Transverse colon (tissue), 4 donors: ENCODE measurements around the gene COL23A1. TPM values are rescaled to one million over a fixed set of nuclear protein-coding genes. Genes with fewer than 3 reads are reported as not detected.

Experiments used
- DNase-seq: peaks from one replicate; pipeline ENCODE4 v3.0.0-alpha.2; 2019
- H3K27ac ChIP-seq, 4 donors: fragments of 200-600 bp; sonication (generic); 2 replicates each; pipeline ENCODE4 v1.5.1; 2016 to 2018; ENCODE audit warnings: inconsistent platforms in 4 of 4
- H3K27me3 ChIP-seq: fragments of 200-600 bp; sonication (generic); 2 replicates; pipeline ENCODE4 v1.5.1; 2017; ENCODE audit warnings: inconsistent platforms
- H3K36me3 ChIP-seq, 4 donors: fragments of 200-600 bp; sonication (generic); 2 replicates each; pipeline ENCODE4 v1.5.1; 2017 to 2019; ENCODE audit warnings: inconsistent platforms in 4 of 4
- H3K4me1 ChIP-seq, 4 donors: fragments of 200-600 bp; sonication (generic); 2 replicates each; pipeline ENCODE4 v1.5.1; 2017 to 2020; ENCODE audit warnings: inconsistent platforms in 4 of 4
- H3K4me3 ChIP-seq, 4 donors: fragments of 200-600 bp; sonication (generic); 1 replicate in 1 of 4; 2 replicates in 3 of 4; pipeline versions ENCODE4 v1.5.1 to v1.6.1; 2017 to 2019; ENCODE audit warnings: inconsistent platforms in 4 of 4
- H3K9me3 ChIP-seq, 2 donors: fragments of 200-600 bp; sonication (generic); 2 replicates each; pipeline ENCODE4 v1.5.1; 2017 to 2019; ENCODE audit warnings: inconsistent platforms in 2 of 2
- CTCF ChIP-seq, 5 experiments: fragments of 200-600 bp in 3 of 5; fragments of 450-650 bp in 2 of 5; sonication (generic) in 3 of 5; IDR thresholded peaks; 1 replicate in 2 of 5; 2 replicates in 3 of 5; pipeline ENCODE4 v1.5.1; 2016 to 2017; ENCODE audit warnings: antibody characterized with exemption in 5 of 5, inconsistent platforms in 3 of 5, mild to moderate bottlenecking in 2 of 5, moderate library complexity in 1 of 5
- EP300 ChIP-seq: sonication (generic); formaldehyde crosslinking; IDR thresholded peaks from one replicate; pipeline ENCODE4 v1.6.1; 2017; ENCODE audit warnings: antibody characterized with exemption, low read depth
- POLR2A ChIP-seq: fragments of 450-650 bp; IDR thresholded peaks from one replicate; pipeline ENCODE4 v1.6.1; 2016; ENCODE audit warnings: antibody characterized with exemption, mild to moderate bottlenecking, moderate library complexity
- POLR2AphosphoS5 ChIP-seq, 3 donors: sonication (generic); formaldehyde crosslinking; IDR thresholded peaks; one replicate each; pipeline ENCODE4 v1.6.1; 2016; ENCODE audit warnings: antibody characterized with exemption in 3 of 3
- WGBS, 2 donors: methylation state at CpG; one replicate each; pipeline ENCODE4 v1.1.5; 2018; ENCODE audit warnings: low coverage in 1 of 2; 5-methylcytosine and 5-hydroxymethylcytosine counted together
- in situ Hi-C, 4 donors: fragments of 200-750 bp; cut with MboI; loops; one replicate each; pipeline versions ENCODE4 v1.15.0 to v1.15.1; 2017; ENCODE audit warnings: low sequenced_read_pairs in 3 of 4, low pct_ligation_motif_present in 1 of 4, low pct_unique_long_range_greater_than_20kb in 1 of 4
- intact Hi-C: fragments of 100-400 bp; cut with DNase I; formaldehyde crosslinking; loops from one replicate; pipeline ENCODE4 v1.15.1; 2023; ENCODE audit warnings: low total_unique reads
- total RNA-seq, 4 donors: library from RNA; depleted of rRNA; stranded (reverse); fragments of >200 nt; gene quantifications; one replicate each; pipeline ENCODE4 v1.1.0, GENCODE V29; 2016

COL23A1 gene
- total RNA-seq, 4 donors from 2014 or later: 0.14 to 2.2 (median 1.4) TPM; not detected in 1

- Histone ChIP-seq H3K27me3 (no peaks in the 10 kb centered on the region), H3K4me1 (no peaks in the 10 kb centered on the region), H3K4me3 (no peak overlapping the region), H3K9me3 (no peaks in the 10 kb centered on the region), H3K27ac (no peak overlapping the region), H3K36me3 (no peaks in the 10 kb centered on the region)
- DNase-seq: no peak
- intact Hi-C loops: no loop called here
- WGBS, 2 donors: 82 to 97% methylated on average over 5 to 28 of the region's 28 CpGs
- in situ Hi-C loops: no loop called here
- no peak for TF ChIP-seq EP300
- TF ChIP-seq POLR2A: no peak
- TF ChIP-seq POLR2AphosphoS5 (IDR thresholded peaks at IDR 0.05): no peak
- TF ChIP-seq CTCF (IDR thresholded peaks at IDR 0.05): no peak
Measured at GRCh38 chr5:178350361-178351220, 239.6 kb downstream of the COL23A1 start.

GRCh38 chr5:178349625-178350353, 240.4 kb downstream of the COL23A1 start:
- in situ Hi-C loops: no loop called here
- H3K36me3 ChIP-seq: no peaks in the 10 kb centered on the region
- TF ChIP-seq EP300 (no peak), POLR2A (no peak), POLR2AphosphoS5 (IDR thresholded peaks at IDR 0.05) (no peak), CTCF (IDR thresholded peaks at IDR 0.05) (no peak)
- H3K27ac ChIP-seq: no peak overlapping the region
- H3K9me3 ChIP-seq: no peaks in the 10 kb centered on the region
- DNase-seq: no peak
- H3K4me1 ChIP-seq: no peaks in the 10 kb centered on the region
- 88 to 93% methylated on average over 4 to 8 of the region's 8 CpGs for WGBS, 2 donors
- H3K4me3 ChIP-seq: no peak overlapping the region
- intact Hi-C loops: no loop called here
- no peaks in the 10 kb centered on the region for H3K27me3 ChIP-seq

DNA sequence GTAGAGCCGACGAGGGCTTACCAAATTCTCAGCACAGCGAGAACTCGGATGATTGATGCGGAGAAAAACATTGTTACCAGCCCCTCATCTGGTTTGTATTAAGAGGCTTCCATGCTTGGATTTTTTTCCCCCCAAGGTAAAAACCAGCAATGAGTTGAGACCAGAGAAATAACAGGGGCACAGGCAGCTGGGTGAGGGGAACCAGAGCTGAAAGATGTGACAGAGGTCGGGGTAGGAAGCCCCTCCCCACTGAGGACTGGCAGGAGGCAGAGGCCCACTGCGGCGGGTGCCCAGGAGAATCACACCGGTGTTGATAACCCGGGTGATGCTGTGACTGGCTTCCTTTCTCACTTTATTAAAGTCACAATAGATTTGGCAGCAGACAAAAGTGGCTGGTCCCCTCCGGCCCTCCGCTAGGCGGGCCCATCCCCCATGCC, 241.1 kb downstream of the COL23A1 start:
- Histone ChIP-seq H3K36me3 (no peaks in the 10 kb centered on the region), H3K9me3 (no peaks in the 10 kb centered on the region), H3K4me1 (no peaks in the 10 kb centered on the region), H3K27ac (no peak overlapping the region), H3K4me3 (no peak overlapping the region), H3K27me3 (no peaks in the 10 kb centered on the region)
- TF ChIP-seq CTCF (IDR thresholded peaks at IDR 0.05): no peak
- no peak for TF ChIP-seq POLR2A
- no peak for TF ChIP-seq POLR2AphosphoS5 (IDR thresholded peaks at IDR 0.05)
- TF ChIP-seq EP300: no peak
- intact Hi-C loops: no loop called here
- 80 to 81% methylated on average over 6 to 13 of the region's 13 CpGs for WGBS, 2 donors
- DNase-seq: no peak
- in situ Hi-C loops: no loop called here

DNA sequence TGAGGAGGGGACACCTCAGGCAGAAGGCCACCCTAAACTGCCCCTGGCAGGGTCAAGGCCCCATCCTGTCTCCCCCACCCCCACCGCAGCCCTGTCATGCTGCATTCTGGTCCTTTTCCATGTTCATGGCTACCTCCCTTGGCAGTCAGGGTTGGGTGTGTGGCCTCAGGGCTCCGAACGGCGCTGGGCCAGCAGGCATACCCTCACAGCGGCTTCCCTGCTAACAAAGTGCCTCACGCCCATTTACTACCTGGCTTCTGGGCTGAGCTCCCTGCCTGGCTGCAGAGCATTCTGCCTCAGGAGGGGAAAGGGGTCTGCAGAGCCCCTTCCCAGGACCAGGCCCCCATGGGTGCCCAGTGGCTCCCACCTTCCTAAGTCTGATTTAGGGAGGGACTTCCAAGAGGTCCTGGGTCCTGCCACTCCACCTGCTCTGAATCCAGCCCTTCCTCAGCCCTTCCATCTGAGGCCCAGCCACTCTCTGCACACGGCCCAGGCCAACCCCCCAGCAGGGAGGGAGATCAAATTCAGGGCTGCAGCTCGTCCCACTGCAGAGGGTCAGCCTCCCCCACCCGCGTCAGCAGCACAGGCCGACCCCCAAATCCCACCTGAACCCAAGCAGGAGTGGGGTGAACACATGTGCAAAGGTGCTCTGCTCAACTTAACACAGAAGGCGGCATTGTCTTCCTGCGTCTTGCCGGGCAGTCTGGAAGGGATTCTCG, 241.7 kb downstream of the COL23A1 start:
- Histone ChIP-seq H3K4me1 (no peaks in the 10 kb centered on the region), H3K27ac (no peak overlapping the region), H3K4me3 (no peak overlapping the region), H3K36me3 (no peaks in the 10 kb centered on the region), H3K9me3 (no peaks in the 10 kb centered on the region), H3K27me3 (no peaks in the 10 kb centered on the region)
- TF ChIP-seq POLR2A (no peak), POLR2AphosphoS5 (IDR thresholded peaks at IDR 0.05) (no peak), CTCF (IDR thresholded peaks at IDR 0.05) (no peak), EP300 (no peak)
- no peak for DNase-seq
- WGBS, 2 donors: 86 to 92% methylated on average over 2 to 13 of the region's 15 CpGs
- intact Hi-C loops (no loop called here), in situ Hi-C loops (no loop called here)
